BE2C (cell line): ENCODE data around the gene STRBP.
"Not testable (repeated sequence)": the region's sequence is repeated elsewhere in the genome, so short reads cannot be mapped to it uniquely, and the experiment has no call there.

ENCODE experiments used
- DNase-seq: peaks from one replicate; pipeline ENCODE4 v3.0.0-alpha.2; 2020
- H3K27me3 ChIP-seq: fragments of 250-450 bp; sonication (Bioruptor Pico); 2 replicates; pipeline ENCODE4 v1.5.1; 2020; ENCODE audit warnings: mild to moderate bottlenecking
- H3K36me3 ChIP-seq: fragments of 250-450 bp; sonication (Bioruptor Pico); 2 replicates; pipeline ENCODE4 v1.5.1; 2020; ENCODE audit warnings: mild to moderate bottlenecking
- H3K4me1 ChIP-seq: fragments of 250-450 bp; sonication (Bioruptor Pico); 2 replicates; pipeline ENCODE4 v1.5.1; 2020
- H3K4me3 ChIP-seq: 2 replicates; pipeline ENCODE4 v1.5.1; 2011; ENCODE audit warnings: low read depth, low read length
- H3K9me3 ChIP-seq: fragments of 250-450 bp; sonication (Bioruptor Pico); 2 replicates; pipeline ENCODE4 v1.5.1; 2020
- TF ChIP-seq, protein P1 (sequence below): IDR thresholded peaks from 2 replicates; pipeline ENCODE4 v1.5.1; 2012; ENCODE audit warnings: mild to moderate bottlenecking, low read depth, low read length

The STRBP gene

GRCh38 chr9:123278361-123278760, 10.0 kb upstream of the STRBP start:
- H3K9me3 ChIP-seq, result no peaks in the 10 kb centered on the region
- H3K4me1 ChIP-seq, result no peaks in the 10 kb centered on the region; the same call in 1 of the 2 replicates
- DNase-seq, result no peak
- no peaks in the 10 kb centered on the region for H3K27me3 ChIP-seq
- H3K4me3 ChIP-seq, result no peak overlapping the region
- TF ChIP-seq, protein P1, sequence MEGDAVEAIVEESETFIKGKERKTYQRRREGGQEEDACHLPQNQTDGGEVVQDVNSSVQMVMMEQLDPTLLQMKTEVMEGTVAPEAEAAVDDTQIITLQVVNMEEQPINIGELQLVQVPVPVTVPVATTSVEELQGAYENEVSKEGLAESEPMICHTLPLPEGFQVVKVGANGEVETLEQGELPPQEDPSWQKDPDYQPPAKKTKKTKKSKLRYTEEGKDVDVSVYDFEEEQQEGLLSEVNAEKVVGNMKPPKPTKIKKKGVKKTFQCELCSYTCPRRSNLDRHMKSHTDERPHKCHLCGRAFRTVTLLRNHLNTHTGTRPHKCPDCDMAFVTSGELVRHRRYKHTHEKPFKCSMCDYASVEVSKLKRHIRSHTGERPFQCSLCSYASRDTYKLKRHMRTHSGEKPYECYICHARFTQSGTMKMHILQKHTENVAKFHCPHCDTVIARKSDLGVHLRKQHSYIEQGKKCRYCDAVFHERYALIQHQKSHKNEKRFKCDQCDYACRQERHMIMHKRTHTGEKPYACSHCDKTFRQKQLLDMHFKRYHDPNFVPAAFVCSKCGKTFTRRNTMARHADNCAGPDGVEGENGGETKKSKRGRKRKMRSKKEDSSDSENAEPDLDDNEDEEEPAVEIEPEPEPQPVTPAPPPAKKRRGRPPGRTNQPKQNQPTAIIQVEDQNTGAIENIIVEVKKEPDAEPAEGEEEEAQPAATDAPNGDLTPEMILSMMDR, result no peak
- H3K36me3 ChIP-seq, result no peaks in the 10 kb centered on the region

- no peak overlapping the region for H3K4me3 ChIP-seq
- no peaks in the 10 kb centered on the region; the same call in 1 of the 2 replicates for H3K4me1 ChIP-seq
- TF ChIP-seq, protein P1, result no peak
- H3K36me3 ChIP-seq, result no peaks in the 10 kb centered on the region
- H3K9me3 ChIP-seq, result no peaks in the 10 kb centered on the region
- H3K27me3 ChIP-seq, result no peaks in the 10 kb centered on the region
- no peak for DNase-seq
These were observed 8.2 kb upstream of the STRBP start for GRCh38 chr9:123276551-123276950.

DNA sequence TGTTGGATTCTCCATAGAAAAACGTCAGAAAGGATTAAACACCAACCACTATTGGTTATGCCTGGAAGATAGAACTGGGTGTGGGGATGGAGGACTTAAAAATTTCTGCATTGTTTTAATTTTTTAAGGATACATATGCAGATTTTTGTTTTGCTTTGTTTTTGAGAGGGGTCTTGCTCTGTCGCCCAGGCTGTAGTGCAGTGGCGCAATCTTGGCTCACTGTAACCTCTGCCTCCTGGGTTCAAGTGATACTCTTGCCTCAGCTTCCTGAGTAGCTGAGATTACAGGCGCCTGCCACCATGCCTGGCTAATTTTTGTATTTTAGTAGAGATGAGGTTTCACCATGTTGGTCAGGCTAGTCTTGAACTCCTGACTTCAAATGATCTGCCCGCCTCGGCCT, 2.7 kb upstream of the STRBP start:
- DNase-seq, H3K4me1 ChIP-seq, H3K36me3 ChIP-seq, H3K4me3 ChIP-seq, H3K9me3 ChIP-seq, H3K27me3 ChIP-seq: not testable (repeated sequence)

GRCh38 chr9:123269281-123269680, 895 bp upstream of the STRBP start:
- DNase-seq, result no peak
- no peaks in the 10 kb centered on the region for H3K9me3 ChIP-seq
- H3K4me3 ChIP-seq, result peak overlapping the region; percentile 85
- no peaks in the 10 kb centered on the region for H3K27me3 ChIP-seq
- no peaks in the 10 kb centered on the region for H3K4me1 ChIP-seq
- H3K36me3 ChIP-seq, result no peaks in the 10 kb centered on the region
- TF ChIP-seq, protein P1, result no peak

DNA sequence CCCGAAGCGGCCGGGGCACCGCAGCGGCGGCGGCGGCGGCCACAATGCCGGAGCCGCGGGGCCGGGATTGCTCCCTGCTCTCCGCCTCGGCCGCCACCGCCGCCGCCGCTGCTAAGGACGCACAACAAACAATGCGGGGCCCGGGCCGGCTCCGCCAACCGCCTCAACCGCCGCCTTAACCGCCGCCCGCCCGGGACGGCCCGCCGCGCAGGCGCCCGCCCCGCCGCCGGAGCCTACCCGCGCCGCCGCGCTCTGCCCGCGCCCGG, 254 bp downstream of the STRBP start:
- Histone ChIP-seq H3K36me3 (no peaks in the 10 kb centered on the region), H3K27me3 (no peaks in the 10 kb centered on the region), H3K9me3 (no peaks in the 10 kb centered on the region), H3K4me3 (peak overlapping the region; percentile 78), H3K4me1 (no peaks in the 10 kb centered on the region)
- TF ChIP-seq, protein P1, result no peak
- no peak for DNase-seq

GRCh38 chr9:123267481-123268198, 746 bp downstream of the STRBP start:
- TF ChIP-seq, protein P1, result no peak
- H3K4me1 ChIP-seq, result no peaks in the 10 kb centered on the region
- peak overlapping the region; percentile 78 for H3K4me3 ChIP-seq
- no peak for DNase-seq
- no peaks in the 10 kb centered on the region for H3K27me3 ChIP-seq
- no peaks in the 10 kb centered on the region for H3K9me3 ChIP-seq
- no peaks in the 10 kb centered on the region for H3K36me3 ChIP-seq
